Amniotic epithelial cell (primary cell): ENCODE data around the gene SKIC2.
"Not testable (repeated sequence)": the region's sequence is repeated elsewhere in the genome, so short reads cannot be mapped to it uniquely, and the experiment has no call there.

Source experiments
- DNase-seq: peaks from one replicate; pipeline ENCODE4 v3.0.0-alpha.2; 2010; ENCODE audit warnings: low read depth

SKIC2 gene

GRCh38 chr6:32004864-32005537 lies 46.0 kb downstream of the SKIC2 start:
- DNase-seq = not testable (repeated sequence)

- not testable (repeated sequence) for DNase-seq
Observed at GRCh38 chr6:32005538-32005880, 46.5 kb downstream of the SKIC2 start.

GRCh38 chr6:32005991-32006529 lies 47.1 kb downstream of the SKIC2 start:
- not testable (repeated sequence) for DNase-seq

GRCh38 chr6:32007086-32007485 lies 48.1 kb downstream of the SKIC2 start:
- not testable (repeated sequence) for DNase-seq

GRCh38 chr6:32008037-32008436 lies 49.1 kb downstream of the SKIC2 start:
- not testable (repeated sequence) for DNase-seq

GRCh38 chr6:32008616-32009015 lies 49.6 kb downstream of the SKIC2 start:
- DNase-seq = peak; percentile 13

GRCh38 chr6:32009537-32009936 lies 50.6 kb downstream of the SKIC2 start:
- not testable (repeated sequence) for DNase-seq

GRCh38 chr6:32010856-32011530 lies 52.0 kb downstream of the SKIC2 start:
- DNase-seq = not testable (repeated sequence)

- not testable (repeated sequence) for DNase-seq
Observed at GRCh38 chr6:32012941-32013617, 54.1 kb downstream of the SKIC2 start.

- DNase-seq = not testable (repeated sequence)
Observed at GRCh38 chr6:32013738-32014137, 54.8 kb downstream of the SKIC2 start.

GRCh38 chr6:32014547-32014946 lies 55.6 kb downstream of the SKIC2 start, which contains the start of gene C4B:
Gene C4B (plus strand): TSS chr6:32014795. CDS start chr6:32014846, 51 bp downstream.
- not testable (repeated sequence) for DNase-seq
